ENCODE data around the gene ITGA3.

- TF ChIP-seq CTCF (CRISPR knock-in tag; IDR thresholded peaks at IDR 0.05) = no peak
- TF ChIP-seq CBX2 (IDR thresholded peaks at IDR 0.05; ENCODE audit: low read depth, low read length) = no peak
- TF ChIP-seq CBX2 (CRISPR knock-in tag; IDR thresholded peaks at IDR 0.05; ENCODE audit: low read depth) = no peak
- no peak for TF ChIP-seq ZNF44 (CRISPR knock-in tag; IDR thresholded peaks at IDR 0.05)
- TF ChIP-seq THYN1 (CRISPR knock-in tag; IDR thresholded peaks at IDR 0.05; ENCODE audit: borderline replicate concordance, low read depth) = no peak
- TF ChIP-seq TBL1XR1 (IDR thresholded peaks at IDR 0.05; ENCODE audit: borderline replicate concordance, low read length, partially characterized antibody) = no peak
- no peak for TF ChIP-seq ZFYVE20 (CRISPR knock-in tag; IDR thresholded peaks at IDR 0.05; ENCODE audit: borderline replicate concordance, low read depth)
- TF ChIP-seq EP300 (IDR thresholded peaks at IDR 0.05; ENCODE audit: low read depth in 2 of 2, low read length in 2 of 2) = no peak
- TF ChIP-seq EP300 (CRISPR knock-in tag; IDR thresholded peaks at IDR 0.05; ENCODE audit: borderline replicate concordance) = no peak
- no peak for TF ChIP-seq YY1 (IDR thresholded peaks at IDR 0.05; ENCODE audit: insufficient read depth, insufficient replicate concordance, low read depth, low read length)
- TF ChIP-seq ATF3 (CRISPR knock-in tag; IDR thresholded peaks at IDR 0.05) = no peak
- TF ChIP-seq NR2C2 (CRISPR knock-in tag; IDR thresholded peaks at IDR 0.05; ENCODE audit: borderline replicate concordance) = no peak
Measured at GRCh38 chr17:50080827-50081226, 24.9 kb downstream of the ITGA3 start.
